T1000 (cell line): ENCODE measurements around the gene FPR3.

Experiments
- DNase-seq: peaks from one replicate; lab custom pipeline; 2025; ENCODE audit warnings: mixed read lengths; lab: John Stamatoyannopoulos, UW

FPR3 gene

DNA sequence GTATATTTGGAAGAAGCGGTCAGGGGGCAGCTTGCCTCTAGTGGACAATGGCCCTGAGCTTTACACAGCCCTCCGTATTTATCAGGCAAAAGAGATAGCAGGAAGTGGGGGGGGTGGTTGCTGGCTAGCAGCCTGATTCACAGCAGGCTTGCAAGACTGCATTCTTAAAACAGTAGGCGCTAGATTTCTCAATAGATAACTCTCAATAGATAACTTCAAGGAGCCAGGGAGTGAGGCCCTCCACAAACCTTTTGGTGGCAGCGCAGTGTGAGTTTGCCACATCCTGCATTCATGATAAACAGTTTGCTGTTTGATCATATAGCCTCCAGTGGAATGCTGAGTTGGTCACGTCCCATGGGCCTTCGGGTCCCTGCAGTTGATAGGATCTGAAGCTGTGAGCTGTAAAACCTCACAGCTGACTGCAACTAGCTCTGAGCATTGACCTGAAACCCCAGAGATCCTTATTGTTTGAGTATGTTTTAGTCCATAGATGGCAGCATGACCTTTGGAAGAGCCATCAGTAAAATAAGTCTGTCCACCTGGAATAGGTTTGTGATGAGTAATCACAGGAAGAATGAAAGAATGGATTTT is 12.2 kb downstream of the FPR3 start:
- DNase-seq, result no peak

DNA sequence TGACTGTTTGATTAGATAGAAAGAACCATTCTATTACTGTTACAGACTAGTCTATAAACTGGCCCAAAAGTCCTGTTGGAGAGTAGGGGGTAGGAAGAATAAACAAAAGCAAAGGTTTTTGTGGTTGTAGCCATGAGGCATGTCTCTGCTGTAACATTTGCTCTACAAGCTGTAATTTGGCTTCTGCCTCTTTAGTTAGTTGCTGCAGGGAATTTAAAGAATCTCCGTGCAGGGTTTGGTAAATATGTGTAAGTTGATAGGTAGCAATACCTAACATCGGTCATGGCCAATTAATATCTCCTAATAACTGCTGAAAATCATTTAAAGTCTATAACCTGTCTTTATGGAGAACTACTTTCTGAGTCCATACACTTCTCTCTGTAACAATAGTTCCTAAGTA is 13.0 kb downstream of the FPR3 start:
- DNase-seq, result no peak

DNA sequence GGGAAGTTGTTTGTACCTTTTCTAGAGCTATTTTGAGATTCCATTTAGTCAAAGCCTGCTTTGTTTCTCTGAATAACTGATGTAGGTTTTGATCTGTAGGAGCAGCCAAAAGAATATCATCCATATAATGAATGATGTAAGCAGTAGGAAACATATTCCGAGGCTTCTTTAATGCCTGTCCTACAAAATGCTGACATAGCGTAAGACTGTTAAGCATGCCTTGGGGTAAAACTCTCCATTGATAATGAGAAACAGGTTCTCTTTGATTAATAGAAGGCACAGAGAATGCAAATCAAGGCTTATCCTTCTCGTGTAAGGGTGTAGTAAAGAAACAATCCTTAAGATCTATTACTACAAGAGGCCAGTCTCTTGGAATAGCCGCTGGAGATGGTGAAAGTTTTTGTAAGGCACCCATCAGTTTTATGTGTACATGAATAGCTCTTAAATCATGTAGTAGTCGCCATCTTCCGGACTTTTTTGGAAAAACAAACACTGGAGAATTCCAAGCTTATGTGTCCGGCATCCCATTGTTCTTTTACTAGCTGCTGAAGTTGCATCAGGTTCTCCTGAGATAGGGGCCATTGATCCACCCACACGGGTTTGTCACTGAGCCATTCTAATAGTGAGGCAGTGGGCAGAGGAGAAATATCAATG is 13.5 kb downstream of the FPR3 start:
- DNase-seq, result no peak

DNA sequence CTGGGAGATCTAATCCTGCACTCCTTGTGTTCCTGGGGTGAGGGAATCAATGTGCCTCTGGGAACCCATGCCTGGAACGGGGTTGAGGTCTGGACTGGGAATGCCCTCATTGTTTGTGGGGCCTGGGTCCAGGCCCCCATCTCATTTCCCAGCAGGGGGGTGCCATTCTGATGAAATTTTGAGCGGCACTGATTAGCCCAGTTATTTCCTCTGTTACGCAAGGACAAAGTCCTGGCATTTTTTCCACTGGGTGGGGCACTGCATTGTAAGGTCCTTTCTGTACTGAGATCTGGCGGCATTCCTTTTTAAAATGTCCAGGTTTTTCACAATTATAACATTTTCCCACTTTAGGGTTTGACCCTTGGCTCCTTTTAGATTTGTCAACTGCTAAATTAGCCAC is 14.8 kb downstream of the FPR3 start:
- DNase-seq, result no peak

DNA sequence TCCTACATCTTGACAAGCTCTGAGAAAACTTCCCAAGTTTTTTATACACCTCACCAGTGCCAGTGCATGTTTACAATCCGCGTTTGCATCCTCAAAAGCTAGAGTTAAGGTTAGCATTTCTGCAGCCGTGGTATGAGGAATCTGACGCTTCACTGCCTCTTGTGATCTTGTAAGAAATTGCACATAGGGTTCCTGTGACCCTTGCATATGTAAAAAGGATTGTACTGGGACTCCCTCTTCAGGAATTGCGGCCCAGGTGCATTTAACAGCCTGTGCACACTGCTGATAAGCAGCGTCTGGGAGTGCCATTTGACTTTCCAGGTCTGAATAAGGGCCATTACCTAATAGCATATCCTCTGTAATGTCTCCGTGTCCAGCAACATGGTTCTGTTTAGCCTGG is 15.3 kb downstream of the FPR3 start:
- no peak for DNase-seq

DNA sequence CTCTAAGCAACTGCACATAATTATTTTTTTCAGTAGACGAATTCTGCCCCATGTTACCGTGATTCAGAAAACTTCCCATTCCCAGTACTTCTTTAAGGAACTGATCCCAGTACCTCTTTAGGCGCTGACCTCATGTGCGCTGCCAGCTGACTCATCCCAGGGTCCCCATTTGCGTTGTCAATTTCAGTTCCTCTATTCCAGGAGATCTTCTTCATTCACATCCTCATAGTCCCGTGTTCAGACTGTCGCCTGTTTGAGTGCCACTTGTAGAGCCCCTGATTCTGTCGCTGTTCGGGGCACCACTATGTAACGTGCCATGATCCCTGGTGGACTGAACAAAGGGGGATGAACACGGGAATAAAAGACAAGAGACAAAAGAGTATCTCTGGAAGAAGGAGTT is 16.4 kb downstream of the FPR3 start:
- DNase-seq, result no peak

DNA sequence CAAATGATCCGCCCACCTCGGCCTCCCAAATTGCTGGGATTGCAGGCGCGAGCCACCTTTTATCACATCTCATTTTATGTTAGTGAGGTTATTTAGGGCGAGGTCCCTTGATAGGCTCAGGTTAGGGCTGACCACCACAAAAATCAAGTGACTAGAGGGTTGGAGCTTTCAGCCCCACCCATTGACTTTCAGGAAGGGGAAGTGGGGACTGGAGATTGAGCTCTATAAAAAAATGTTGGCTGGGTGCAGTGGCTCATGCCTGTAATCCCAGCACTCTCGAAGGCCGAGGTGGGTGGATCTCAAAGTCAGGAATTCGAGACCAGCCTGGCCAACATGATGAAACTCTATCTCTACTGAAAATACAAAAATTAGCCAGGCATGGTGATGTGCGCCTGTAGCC is 20.1 kb downstream of the FPR3 start:
- DNase-seq, result no peak

DNA sequence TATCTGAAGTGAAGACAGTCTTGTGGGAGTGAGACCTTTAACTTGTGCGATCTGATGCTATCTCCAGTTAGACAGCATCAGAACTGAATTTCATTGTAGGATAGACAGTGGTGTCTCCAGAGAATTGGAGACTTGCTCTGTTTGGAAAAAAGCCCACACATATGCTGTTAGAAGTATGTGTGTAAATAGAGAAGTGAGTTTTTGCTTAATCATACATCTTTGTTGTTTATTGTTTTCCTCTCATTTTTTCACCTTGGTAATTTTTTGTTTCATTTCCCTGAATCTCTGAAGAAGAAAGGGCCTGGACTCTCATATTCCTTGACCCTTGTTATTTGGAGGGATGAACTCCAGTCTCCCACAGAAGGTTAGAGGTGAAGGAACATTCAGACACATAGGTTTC is 21.8 kb downstream of the FPR3 start:
- DNase-seq, result no peak

DNA sequence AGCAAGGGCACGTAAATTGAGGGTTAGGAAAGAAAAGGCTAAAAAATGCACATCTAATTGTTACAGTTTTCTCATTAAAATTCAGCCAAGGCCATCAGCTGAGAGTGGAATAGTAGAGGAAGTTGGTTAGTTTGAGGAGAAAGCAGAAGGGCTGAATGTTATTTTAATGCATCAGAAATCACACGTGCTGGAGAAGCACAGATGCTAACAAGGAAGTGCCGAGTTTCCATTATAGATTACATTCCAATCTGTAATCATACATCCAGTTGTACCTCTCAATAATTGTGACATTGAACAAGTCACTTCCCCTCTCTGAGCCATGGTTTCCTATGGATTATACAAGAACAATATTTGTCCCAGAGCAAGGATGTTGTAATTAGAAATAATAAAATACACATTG is 25.1 kb downstream of the FPR3 start:
- no peak for DNase-seq

DNA sequence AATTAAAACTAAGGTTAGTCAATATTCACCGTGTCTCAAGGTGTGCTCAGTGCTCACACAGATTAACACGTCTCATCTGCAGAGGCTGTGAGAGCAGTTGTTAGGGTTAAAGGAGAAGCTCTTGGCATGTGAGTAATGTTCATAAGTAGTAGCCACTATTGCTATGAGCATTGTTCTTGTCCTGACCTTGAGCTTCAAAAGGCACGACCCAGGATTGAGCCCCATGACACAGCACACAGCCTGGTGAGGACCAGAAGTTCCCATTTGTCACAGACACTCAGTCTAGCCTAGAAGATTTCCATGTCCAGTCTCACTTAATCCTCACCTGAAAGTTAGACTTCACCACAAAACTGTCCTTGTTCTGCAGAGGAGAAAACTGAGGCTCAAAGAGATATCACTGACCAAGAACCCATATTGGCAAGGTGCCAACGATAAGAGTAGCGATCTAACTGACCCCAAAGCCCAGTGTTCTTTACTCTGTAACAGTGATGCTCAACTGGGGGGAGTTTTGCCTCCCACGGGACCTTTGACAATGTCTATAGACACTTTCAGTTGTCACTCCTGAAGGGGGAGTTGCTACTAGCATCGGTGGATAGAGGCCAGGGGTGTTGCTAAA is 26.0 kb downstream of the FPR3 start:
- DNase-seq, result no peak

DNA sequence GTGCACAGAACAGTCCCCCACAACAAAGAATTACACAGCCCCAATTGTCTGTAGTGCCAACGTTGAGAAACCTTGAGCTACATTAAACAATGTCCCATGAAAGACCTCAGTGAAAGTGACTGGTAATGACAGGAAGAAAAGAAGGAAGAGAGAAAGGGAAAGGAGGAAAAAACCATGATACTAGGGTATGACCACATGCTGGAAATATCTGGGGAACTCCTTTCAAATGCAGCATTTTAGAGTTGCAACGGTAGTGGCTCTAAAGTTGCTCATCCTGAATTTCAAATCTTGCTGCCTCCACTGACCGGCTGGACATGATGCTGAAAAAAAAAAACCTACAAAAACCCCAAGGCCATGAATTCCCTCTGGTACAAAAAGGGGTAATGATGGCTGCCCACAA is 26.5 kb downstream of the FPR3 start:
- no peak for DNase-seq

DNA sequence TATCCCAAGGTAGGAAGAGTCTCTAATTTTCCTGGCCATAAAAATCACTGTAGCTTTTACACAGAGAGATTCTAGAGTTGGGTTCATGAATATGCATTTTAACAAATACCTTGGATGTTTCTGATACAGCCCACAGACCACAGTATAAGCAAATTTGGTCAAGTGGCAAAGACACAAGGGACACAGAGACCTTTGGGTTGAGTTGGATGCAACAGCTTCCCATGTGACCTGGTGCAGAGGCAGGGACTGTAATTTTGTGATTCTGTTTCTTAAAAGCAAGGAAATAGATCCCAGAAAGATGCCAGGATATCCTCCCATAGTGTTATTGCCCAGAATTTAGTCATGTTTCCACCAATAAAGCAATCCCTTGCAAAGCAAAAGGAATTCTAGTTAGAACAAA is 27.0 kb downstream of the FPR3 start:
- no peak for DNase-seq

DNA sequence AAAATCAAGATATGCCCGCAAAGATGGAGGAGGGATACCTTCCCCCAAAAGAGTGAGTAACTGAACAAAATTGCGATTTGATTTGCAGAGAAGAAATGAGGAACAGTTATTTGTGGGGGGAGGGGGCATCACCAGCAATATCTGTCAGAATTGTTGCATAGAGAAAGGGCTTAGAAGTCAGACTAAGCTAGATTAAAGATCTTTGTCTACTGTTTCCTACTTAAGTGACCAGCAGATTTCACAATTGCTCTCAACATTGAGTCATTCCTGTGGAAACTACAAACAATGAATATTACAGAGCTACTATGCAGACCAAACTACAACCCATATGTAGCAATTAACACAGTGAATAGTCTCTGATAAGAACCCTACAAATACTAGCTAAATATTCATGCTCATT is 27.4 kb downstream of the FPR3 start:
- DNase-seq, result no peak

DNA sequence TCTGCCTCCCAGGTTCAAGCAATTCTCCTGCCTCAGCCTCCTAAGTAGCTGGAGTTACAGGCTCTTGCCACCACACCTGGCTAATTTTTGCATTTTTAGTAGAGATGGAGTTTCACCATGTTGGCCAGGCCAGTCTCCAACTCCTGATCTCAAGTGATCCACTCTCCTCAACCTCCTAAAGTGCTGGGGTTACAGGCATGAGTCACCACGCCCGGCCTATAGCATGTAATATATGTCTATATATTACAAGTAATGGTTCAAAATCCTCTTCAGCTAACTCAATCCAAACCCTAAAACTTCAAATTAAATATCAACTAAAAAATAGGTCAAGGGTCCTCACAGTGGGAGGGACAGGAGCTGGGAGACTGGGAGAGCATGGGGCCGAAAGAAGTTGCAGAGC is 28.0 kb downstream of the FPR3 start:
- DNase-seq, result no peak

DNA sequence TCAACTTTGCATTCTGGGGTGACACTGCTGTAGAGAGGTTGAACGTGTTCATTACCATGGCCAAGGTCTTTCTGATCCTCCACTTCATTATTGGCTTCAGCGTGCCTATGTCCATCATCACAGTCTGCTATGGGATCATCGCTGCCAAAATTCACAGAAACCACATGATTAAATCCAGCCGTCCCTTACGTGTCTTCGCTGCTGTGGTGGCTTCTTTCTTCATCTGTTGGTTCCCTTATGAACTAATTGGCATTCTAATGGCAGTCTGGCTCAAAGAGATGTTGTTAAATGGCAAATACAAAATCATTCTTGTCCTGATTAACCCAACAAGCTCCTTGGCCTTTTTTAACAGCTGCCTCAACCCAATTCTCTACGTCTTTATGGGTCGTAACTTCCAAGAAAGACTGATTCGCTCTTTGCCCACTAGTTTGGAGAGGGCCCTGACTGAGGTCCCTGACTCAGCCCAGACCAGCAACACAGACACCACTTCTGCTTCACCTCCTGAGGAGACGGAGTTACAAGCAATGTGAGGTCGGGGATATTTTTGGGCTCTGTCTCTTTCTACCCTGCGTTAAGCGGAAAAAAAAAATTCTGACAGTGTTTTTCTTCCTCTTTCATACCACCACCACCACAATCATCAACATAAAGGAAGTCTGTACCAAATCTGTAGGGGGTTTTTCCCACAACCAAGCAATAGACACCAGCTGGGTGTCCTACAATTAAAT is 29.5 kb downstream of the FPR3 start:
- DNase-seq, result no peak

DNA sequence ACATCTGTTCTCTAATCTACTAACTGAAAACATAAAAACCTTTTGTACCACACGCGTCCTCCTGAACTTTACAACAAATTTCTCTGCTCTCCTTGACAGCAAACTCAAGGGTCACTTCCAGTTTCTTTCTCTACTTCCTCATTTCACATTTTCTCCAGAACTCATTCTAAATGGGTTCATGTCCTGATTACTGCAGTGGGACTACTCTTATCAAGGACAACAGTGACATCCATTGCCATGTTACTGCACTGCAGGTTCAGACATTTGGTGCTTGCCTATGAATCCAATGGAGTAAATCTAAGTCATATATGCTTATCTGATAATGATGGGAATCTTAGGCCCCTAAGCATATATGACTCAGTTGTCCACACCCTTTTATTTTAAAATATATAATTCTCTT is 35.3 kb downstream of the FPR3 start:
- DNase-seq, result no peak

DNA sequence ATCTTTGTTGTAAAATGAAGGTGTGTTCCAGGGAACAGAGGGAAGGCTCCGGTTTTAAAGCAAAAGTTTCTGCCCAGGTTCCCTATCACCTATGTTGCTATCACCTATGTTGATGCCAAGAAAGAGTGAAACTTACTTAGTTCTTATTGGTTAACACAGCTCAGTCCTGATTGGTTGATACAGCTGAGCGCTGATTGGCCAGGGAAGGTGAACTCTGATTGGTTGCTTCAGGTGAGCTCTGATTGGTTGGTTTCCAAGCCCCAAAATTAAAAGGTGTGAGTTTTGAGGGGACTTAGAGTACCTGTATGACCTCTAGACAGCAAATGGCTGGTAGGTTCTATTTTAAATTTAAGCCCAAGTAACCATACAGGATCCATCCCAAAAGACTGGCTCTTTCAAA is 42.2 kb downstream of the FPR3 start:
- no peak for DNase-seq

DNA sequence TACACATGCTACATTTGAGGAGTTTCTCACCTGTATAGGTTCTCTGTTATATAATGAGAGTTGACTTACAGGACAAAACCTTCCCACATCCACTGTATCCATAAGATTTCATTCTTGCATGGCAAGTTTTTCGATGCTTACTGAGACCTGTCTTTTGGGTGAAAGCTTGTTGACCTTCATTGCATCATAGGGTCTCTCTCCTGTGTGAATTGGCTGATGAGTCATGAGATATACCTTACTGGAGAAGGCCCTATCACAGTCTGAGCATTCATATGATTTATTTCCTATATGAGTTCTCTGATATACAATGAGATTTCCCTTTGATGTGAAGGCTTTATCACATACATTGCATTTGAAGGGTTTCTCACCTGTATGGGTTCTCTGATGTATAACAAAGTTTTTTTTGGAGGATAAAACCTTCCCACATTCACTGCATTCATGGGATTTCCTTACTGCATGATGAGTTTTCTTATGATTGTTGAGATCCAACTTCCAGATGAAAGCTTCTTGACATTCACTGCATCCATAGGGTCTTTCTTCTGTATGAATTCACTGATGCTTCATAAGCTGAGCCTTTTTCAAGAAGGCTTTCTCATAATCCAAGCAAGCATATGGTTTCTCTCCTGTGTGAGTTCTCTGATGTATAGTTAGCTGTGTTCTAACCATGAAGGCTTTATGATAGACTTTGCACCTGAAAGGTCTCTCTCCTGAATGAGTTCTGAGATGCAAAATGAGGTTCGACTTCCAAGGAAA is 67.1 kb downstream of the FPR3 start:
- DNase-seq, result no peak

DNA sequence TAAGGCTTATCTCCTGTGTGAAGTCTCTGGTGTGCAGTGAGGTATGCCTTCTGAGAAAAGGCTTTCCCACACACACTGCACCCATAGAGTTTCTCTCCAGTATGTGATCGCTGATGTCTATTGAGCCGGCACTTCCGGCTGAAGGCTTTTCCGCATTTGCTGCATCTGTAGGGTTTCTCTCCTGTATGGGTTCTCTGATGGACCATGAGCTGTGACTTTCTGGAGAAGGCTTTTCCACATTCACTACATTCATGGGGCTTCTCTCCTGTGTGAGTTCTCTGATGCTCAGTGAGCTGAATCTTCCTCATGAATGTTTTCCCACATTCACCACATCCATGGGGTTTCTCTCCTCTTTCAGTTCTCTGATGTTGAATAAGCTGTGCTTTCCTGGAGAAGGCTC is 78.1 kb downstream of the FPR3 start:
- DNase-seq, result no peak
